SK-N-SH treated with all-trans-retinoic acid at 6 μM for 48 hours (cell line): ENCODE measurements around the gene OR51E2.

Experiments used
- ARNTL ChIP-seq: fragments of 450-650 bp; formaldehyde crosslinking; IDR thresholded peaks from 2 replicates; pipeline ENCODE4 v1.5.0; 2020; ENCODE audit warnings: low read depth, mild to moderate bottlenecking, moderate library complexity, borderline replicate concordance
- CSDC2 ChIP-seq: fragments of 250-450 bp; sonication (Bioruptor Pico); IDR thresholded peaks from 2 replicates; pipeline ENCODE4 v1.5.0; 2020; ENCODE audit warnings: mild to moderate bottlenecking, moderate library complexity
- GLIS3 ChIP-seq: fragments of 250-450 bp; sonication (Bioruptor Pico); IDR thresholded peaks from 2 replicates; pipeline ENCODE4 v1.5.0; 2020; ENCODE audit warnings: mild to moderate bottlenecking, moderate library complexity
- OSR1 ChIP-seq: fragments of 250-450 bp; sonication (Bioruptor Pico); IDR thresholded peaks from 2 replicates; pipeline ENCODE4 v1.8.0; 2022; ENCODE audit warnings: moderate library complexity, mild to moderate bottlenecking, inconsistent platforms
- POU6F1 ChIP-seq: fragments of 250-450 bp; sonication (Bioruptor Pico); IDR thresholded peaks from 2 replicates; pipeline ENCODE4 v1.8.0; 2021; ENCODE audit warnings: low read depth, mild to moderate bottlenecking, moderate library complexity, borderline replicate concordance
- PPARA ChIP-seq: fragments of 250-450 bp; sonication (Bioruptor Pico); IDR thresholded peaks from 2 replicates; pipeline ENCODE4 v1.5.0; 2020; ENCODE audit warnings: mild to moderate bottlenecking, borderline replicate concordance
- RARB ChIP-seq: fragments of 250-450 bp; sonication (Bioruptor Pico); IDR thresholded peaks from 2 replicates; pipeline ENCODE4 v1.8.0; 2021; ENCODE audit warnings: mild to moderate bottlenecking, moderate library complexity
- TCF4 ChIP-seq: fragments of 250-450 bp; sonication (Bioruptor Pico); IDR thresholded peaks from 2 replicates; pipeline ENCODE4 v1.8.0; 2021; ENCODE audit warnings: mild to moderate bottlenecking, moderate library complexity, borderline replicate concordance
- TOX ChIP-seq: fragments of 250-450 bp; sonication (Bioruptor Pico); IDR thresholded peaks from 2 replicates; pipeline ENCODE4 v1.8.0; 2021; ENCODE audit warnings: mild to moderate bottlenecking, moderate library complexity, borderline replicate concordance
- ZFP3 ChIP-seq: fragments of 250-450 bp; sonication (Bioruptor Pico); IDR thresholded peaks from 2 replicates; pipeline ENCODE4 v1.5.0; 2020; ENCODE audit warnings: mild to moderate bottlenecking, moderate library complexity
- ZFP30 ChIP-seq: fragments of 450-650 bp; formaldehyde crosslinking; IDR thresholded peaks from 2 replicates; pipeline ENCODE4 v1.5.0; 2022; ENCODE audit warnings: mild to moderate bottlenecking, moderate library complexity
- ZNF565 ChIP-seq: fragments of 450-650 bp; formaldehyde crosslinking; conservative IDR thresholded peaks from 2 replicates; pipeline ENCODE4 v1.5.0; 2020; ENCODE audit warnings: low read depth, mild to moderate bottlenecking, moderate library complexity
- TF ChIP-seq, protein P1 (sequence below): fragments of 250-450 bp; sonication (Bioruptor Pico); IDR thresholded peaks from 2 replicates; pipeline ENCODE4 v1.8.0; 2020; ENCODE audit warnings: mild to moderate bottlenecking, moderate library complexity, borderline replicate concordance

GRCh38 chr11:4704054-4704789, 6.6 kb upstream of the OR51E2 start, which contains the start of gene MMP26:
- TF ChIP-seq ZFP30 (CRISPR knock-in tag) (no peak), RARB (CRISPR knock-in tag) (no peak), OSR1 (CRISPR knock-in tag) (no peak), ZFP3 (CRISPR knock-in tag) (no peak), ZNF565 (no peak), TOX (CRISPR knock-in tag) (no peak), TCF4 (no peak), PPARA (no peak), ARNTL (no peak), CSDC2 (CRISPR knock-in tag) (no peak), POU6F1 (CRISPR knock-in tag) (no peak), GLIS3 (no peak)
- TF ChIP-seq, protein P1, sequence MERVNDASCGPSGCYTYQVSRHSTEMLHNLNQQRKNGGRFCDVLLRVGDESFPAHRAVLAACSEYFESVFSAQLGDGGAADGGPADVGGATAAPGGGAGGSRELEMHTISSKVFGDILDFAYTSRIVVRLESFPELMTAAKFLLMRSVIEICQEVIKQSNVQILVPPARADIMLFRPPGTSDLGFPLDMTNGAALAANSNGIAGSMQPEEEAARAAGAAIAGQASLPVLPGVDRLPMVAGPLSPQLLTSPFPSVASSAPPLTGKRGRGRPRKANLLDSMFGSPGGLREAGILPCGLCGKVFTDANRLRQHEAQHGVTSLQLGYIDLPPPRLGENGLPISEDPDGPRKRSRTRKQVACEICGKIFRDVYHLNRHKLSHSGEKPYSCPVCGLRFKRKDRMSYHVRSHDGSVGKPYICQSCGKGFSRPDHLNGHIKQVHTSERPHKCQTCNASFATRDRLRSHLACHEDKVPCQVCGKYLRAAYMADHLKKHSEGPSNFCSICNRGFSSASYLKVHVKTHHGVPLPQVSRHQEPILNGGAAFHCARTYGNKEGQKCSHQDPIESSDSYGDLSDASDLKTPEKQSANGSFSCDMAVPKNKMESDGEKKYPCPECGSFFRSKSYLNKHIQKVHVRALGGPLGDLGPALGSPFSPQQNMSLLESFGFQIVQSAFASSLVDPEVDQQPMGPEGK (CRISPR knock-in tag): no peak
